GM13977 (cell line): ENCODE data around the gene CREB3L2.

ENCODE experiments used
- DNase-seq: peaks from one replicate; pipeline ENCODE4 v3.0.0; 2012; ENCODE audit warnings: low spot score
- CTCF ChIP-seq: IDR thresholded peaks from 2 replicates; pipeline ENCODE4 v1.5.1; 2012; ENCODE audit warnings: mild to moderate bottlenecking, control low read depth; ENCODE audit not compliant: insufficient read depth; ENCODE audit errors: extremely low read depth, missing control alignments
- in situ Hi-C: fragments of 300-500 bp; cut with MboI; formaldehyde crosslinking; loops from one replicate; pipeline ENCODE4 v1.12.0; 2022; ENCODE audit warnings: low sequenced_read_pairs, low pct_unique_long_range_greater_than_20kb, mixed read lengths, inconsistent platforms; ENCODE audit not compliant: unreplicated experiment

The CREB3L2 gene

GRCh38 chr7:138027100-138027499 is 25.2 kb upstream of the CREB3L2 start:
- DNase-seq = no peak
- in situ Hi-C loops = no loop called here
- no peak for TF ChIP-seq CTCF

GRCh38 chr7:138025215-138026186 is 23.6 kb upstream of the CREB3L2 start:
- in situ Hi-C loops = no loop called here
- TF ChIP-seq CTCF = no peak
- no peak for DNase-seq

GRCh38 chr7:138024765-138025164 is 22.9 kb upstream of the CREB3L2 start:
- no peak for TF ChIP-seq CTCF
- no peak for DNase-seq
- in situ Hi-C loops = no loop called here

- no peak for DNase-seq
- in situ Hi-C loops = no loop called here
- TF ChIP-seq CTCF = no peak
Measured at GRCh38 chr7:138024343-138024691, 22.4 kb upstream of the CREB3L2 start.

- peak; percentile 69 for DNase-seq
- in situ Hi-C loops = no loop called here
- TF ChIP-seq CTCF = no peak
Measured at GRCh38 chr7:138023618-138024342, 21.9 kb upstream of the CREB3L2 start.

GRCh38 chr7:138021889-138022288 is 20.0 kb upstream of the CREB3L2 start:
- no peak for TF ChIP-seq CTCF
- in situ Hi-C loops = no loop called here
- no peak for DNase-seq
